A549 (cell line): ENCODE data around the gene PRKAG2. TPM values are rescaled to one million over a fixed set of nuclear protein-coding genes. Genes with fewer than 3 reads are reported as not detected.

ENCODE experiments used
- ATAC-seq, 2 experiments: fragments of 200-7000 bp in 1 of 2; fragments of >200 bp in 1 of 2; cut with Nextera tagmentation in 1 of 2; cut with Tn5 transposase in 1 of 2; 3 replicates each; pipeline versions ENCODE4 v1.8.0 to v1.9.1; 2018 to 2020; ENCODE audit warnings: mild to moderate bottlenecking in 1 of 2, moderate library complexity in 1 of 2
- CTCF ChIA-PET: fragments of 300-600 bp; sonication (Branson Sonifier 250); formaldehyde crosslinking; extraction: SDS; loops from one replicate; lab custom pipeline; 2021; ENCODE audit warnings: antibody characterized with exemption, inconsistent platforms; lab: Yijun Ruan, JAX
- POLR2A ChIA-PET: fragments of 350-600 bp; formaldehyde crosslinking; extraction: SDS; loops from one replicate; lab custom pipeline; 2021; ENCODE audit warnings: antibody characterized with exemption, inconsistent platforms; lab: Yijun Ruan, JAX
- DNase-seq, 2 experiments: peaks; one replicate each; pipeline versions ENCODE4 v3.0.0 to v3.0.0-alpha.2; 2011 to 2016; ENCODE audit warnings: low read depth in 1 of 2, low spot score in 1 of 2
- FAIRE-seq: peaks from 2 replicates; lab custom pipeline; 2011; peaks lifted over from hg19 to GRCh38; lab: Jason Lieb, UNC
- H3K27ac ChIP-seq, 2 experiments: fragments of >200 bp; sonication (Bioruptor Twin); formaldehyde crosslinking; 3 replicates each; pipeline ENCODE4 v1.5.1; 2016 to 2017
- H3K4me1 ChIP-seq: fragments of >200 bp; sonication (Bioruptor Twin); formaldehyde crosslinking; 3 replicates; pipeline ENCODE4 v1.6.1; 2016
- H3K4me2 ChIP-seq: fragments of >200 bp; sonication (Bioruptor Twin); formaldehyde crosslinking; 3 replicates; pipeline ENCODE4 v1.6.1; 2016
- H3K4me3 ChIP-seq: fragments of >200 bp; sonication (Bioruptor Twin); formaldehyde crosslinking; 3 replicates; pipeline ENCODE4 v1.5.1; 2016
- H3K9me3 ChIP-seq: fragments of >200 bp; sonication (Bioruptor Twin); formaldehyde crosslinking; 3 replicates; pipeline ENCODE4 v1.6.1; 2016
- CBX2 ChIP-seq: fragments of 200-600 bp; sonication (generic); IDR thresholded peaks from 2 replicates; pipeline ENCODE4 v1.6.1; 2016; ENCODE audit warnings: low read depth, mild to moderate bottlenecking, borderline replicate concordance
- CEBPB ChIP-seq, 2 experiments: fragments of >200 bp in 1 of 2; sonication (Bioruptor Twin) in 1 of 2; formaldehyde crosslinking in 1 of 2; IDR thresholded peaks; 2 replicates each; pipeline ENCODE4 v1.6.1; 2012 to 2016
- CHD2 ChIP-seq: fragments of 150-350 bp; IDR thresholded peaks from 2 replicates; pipeline ENCODE4 v1.6.1; 2014; ENCODE audit warnings: low read length; ENCODE audit not compliant: partially characterized antibody
- CHD4 ChIP-seq: fragments of 200-600 bp; sonication (generic); IDR thresholded peaks from 2 replicates; pipeline ENCODE4 v1.6.1; 2016; ENCODE audit warnings: antibody characterized with exemption, mild to moderate bottlenecking, borderline replicate concordance
- FOSL2 ChIP-seq, 2 experiments: fragments of 450-650 bp in 1 of 2; fragments of >200 bp in 1 of 2; sonication (Bioruptor Twin) in 1 of 2; formaldehyde crosslinking; IDR thresholded peaks; 2 replicates each; pipeline versions ENCODE4 v1.5.0 to v1.6.1; 2016 to 2020; ENCODE audit warnings: mild to moderate bottlenecking in 1 of 2, moderate library complexity in 1 of 2
- GATA3 ChIP-seq: IDR thresholded peaks from 2 replicates; pipeline ENCODE4 v1.6.1; 2012; ENCODE audit warnings: borderline replicate concordance
- HOXB5 ChIP-seq: fragments of 250-450 bp; sonication (Bioruptor Pico); IDR thresholded peaks from 2 replicates; pipeline ENCODE4 v1.5.0; 2020; ENCODE audit warnings: mild to moderate bottlenecking, moderate library complexity
- JUN ChIP-seq, 2 experiments: fragments of >200 bp; sonication (Bioruptor Twin); formaldehyde crosslinking; IDR thresholded peaks; 2 replicates in 1 of 2; 3 replicates in 1 of 2; pipeline ENCODE4 v1.6.1; 2016 to 2017
- KDM1A ChIP-seq: fragments of 200-600 bp; sonication (generic); IDR thresholded peaks from 2 replicates; pipeline ENCODE4 v1.6.1; 2016; ENCODE audit warnings: low read depth, mild to moderate bottlenecking
- MAFK ChIP-seq: fragments of 450-650 bp; IDR thresholded peaks from 2 replicates; pipeline ENCODE4 v1.6.1; 2014; ENCODE audit not compliant: partially characterized antibody
- NPAS2 ChIP-seq: fragments of 250-450 bp; sonication (Bioruptor Pico); IDR thresholded peaks from 2 replicates; pipeline ENCODE4 v1.8.0; 2022; ENCODE audit warnings: mild to moderate bottlenecking, moderate library complexity, borderline replicate concordance
- PHF8 ChIP-seq: fragments of 200-600 bp; sonication (generic); IDR thresholded peaks from 2 replicates; pipeline ENCODE4 v1.6.1; 2016; ENCODE audit warnings: low read depth, mild to moderate bottlenecking, antibody characterized with exemption, moderate library complexity, borderline replicate concordance
- POLR2A ChIP-seq: IDR thresholded peaks from 2 replicates; pipeline ENCODE4 v1.6.1; 2012; ENCODE audit warnings: mild to moderate bottlenecking, low read length
- RARB ChIP-seq: fragments of 250-450 bp; sonication (Bioruptor Pico); IDR thresholded peaks from 2 replicates; pipeline ENCODE4 v1.8.0; 2021; ENCODE audit warnings: mild to moderate bottlenecking, moderate library complexity
- RFX5 ChIP-seq: fragments of 450-650 bp; IDR thresholded peaks from 2 replicates; pipeline ENCODE4 v1.7.1; 2014; ENCODE audit warnings: antibody characterized with exemption, mild to moderate bottlenecking, moderate library complexity
- SMC3 ChIP-seq: fragments of >200 bp; sonication (Bioruptor Twin); formaldehyde crosslinking; IDR thresholded peaks from 3 replicates; pipeline ENCODE4 v1.6.1; 2018; ENCODE audit warnings: inconsistent platforms
- SREBF2 ChIP-seq: fragments of 450-650 bp; IDR thresholded peaks from 2 replicates; pipeline ENCODE4 v1.6.1; 2014; ENCODE audit warnings: mild to moderate bottlenecking, moderate library complexity
- TP53 ChIP-seq: fragments of 250-450 bp; sonication (Bioruptor Pico); IDR thresholded peaks from 2 replicates; pipeline ENCODE4 v1.5.0; 2021; ENCODE audit warnings: mild to moderate bottlenecking, moderate library complexity
- ZFP36 ChIP-seq: fragments of 450-650 bp; IDR thresholded peaks from 2 replicates; pipeline ENCODE4 v1.6.1; 2014; ENCODE audit warnings: borderline replicate concordance; ENCODE audit not compliant: partially characterized antibody
- ZNF302 ChIP-seq: fragments of 250-450 bp; sonication (Bioruptor Pico); IDR thresholded peaks from 2 replicates; pipeline ENCODE4 v1.9.0; 2021; ENCODE audit warnings: inconsistent platforms, mild to moderate bottlenecking, moderate library complexity
- WGBS: methylation state at CpG from one replicate; pipeline ENCODE4 v1.1.6; 2017; ENCODE audit errors: missing lambda C conversion rate; 5-methylcytosine and 5-hydroxymethylcytosine counted together
- polyA plus RNA-seq, 4 experiments: library from polyadenylated mRNA; depleted of rRNA in 3 of 4; stranded (reverse); fragments of >200 nt; fragmentation: RNase III in 1 of 4; extraction: RNeasy Plus Mini Kit Qiagen cat#74134 plus additional on column Dnase treatment in 1 of 4; gene quantifications; 2 replicates in 3 of 4; 3 replicates in 1 of 4; pipeline ENCODE4 v1.2.3, GENCODE V29; 2011 to 2017
- TF ChIP-seq, protein P1 (sequence below): fragments of >200 bp; sonication (Bioruptor Twin); formaldehyde crosslinking; IDR thresholded peaks from 3 replicates; pipeline ENCODE4 v1.5.1; 2016
- TF ChIP-seq, protein P2 (sequence below): IDR thresholded peaks from 2 replicates; pipeline ENCODE4 v1.6.1; 2012
- TF ChIP-seq, protein P3 (sequence below): fragments of 250-450 bp; sonication (Bioruptor Pico); IDR thresholded peaks from 2 replicates; pipeline ENCODE4 v1.5.0; 2020; ENCODE audit warnings: low read depth, mild to moderate bottlenecking, moderate library complexity
- TF ChIP-seq, protein P4 (sequence below): fragments of 200-600 bp; sonication (generic); IDR thresholded peaks from 2 replicates; pipeline ENCODE4 v1.6.1; 2016; ENCODE audit warnings: antibody characterized with exemption, mild to moderate bottlenecking, moderate library complexity
- TF ChIP-seq, protein P5 (sequence below): IDR thresholded peaks from 2 replicates; pipeline ENCODE4 v1.6.1; 2012
- TF ChIP-seq, protein P6 (sequence below): IDR thresholded peaks from 2 replicates; pipeline ENCODE4 v1.6.1; 2012; ENCODE audit warnings: low read depth, borderline replicate concordance

Gene PRKAG2
- polyA plus RNA-seq, 2 of the 4 experiments (the other 2 are of a cell fraction), result 26.5 to 31.7 TPM

DNA sequence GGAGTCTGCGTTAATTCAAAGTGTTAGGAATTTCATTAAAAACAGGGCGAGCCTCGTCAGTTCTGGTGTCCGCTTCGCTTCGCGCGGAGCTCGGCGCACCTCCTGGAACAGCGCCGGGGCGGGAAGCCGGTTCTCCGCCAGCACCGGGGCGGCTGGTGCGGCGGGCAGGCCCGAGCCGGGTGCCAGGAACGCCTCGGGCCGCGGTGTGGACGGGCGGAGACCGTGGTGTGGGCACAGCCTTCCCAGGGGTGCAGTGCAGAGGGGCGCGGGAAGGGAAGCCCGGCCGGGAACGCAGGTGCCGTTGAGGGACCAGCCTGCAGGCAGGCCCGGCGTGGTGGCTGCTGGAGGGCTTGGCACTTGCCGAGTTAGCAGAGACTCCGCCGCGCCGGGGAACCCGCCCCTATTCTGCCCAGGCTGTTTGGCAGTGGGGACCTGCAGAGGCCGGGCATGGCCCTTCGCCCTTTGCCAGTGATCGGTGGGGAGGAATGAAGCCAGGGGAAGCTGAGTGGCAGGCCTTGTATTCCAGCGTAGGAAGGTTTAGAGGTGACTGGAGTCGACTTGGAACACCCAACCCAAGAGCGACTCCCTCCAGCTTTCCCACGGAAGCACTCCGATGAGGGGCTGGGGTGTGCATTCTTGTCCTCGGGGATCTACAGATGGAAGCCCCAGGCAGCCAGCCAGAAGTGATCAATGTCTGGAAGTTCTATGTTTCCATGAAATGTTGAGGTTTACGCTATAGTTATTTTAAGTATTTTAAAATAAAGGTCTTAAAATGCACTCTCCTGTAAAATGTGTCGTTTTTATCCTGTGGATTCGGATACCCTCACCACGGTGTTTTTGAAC lies 356.3 kb downstream of the PRKAG2 start:
- peak; percentile 52; the same call in 1 of the 2 replicates for TF ChIP-seq TP53 (CRISPR knock-in tag)
- TF ChIP-seq PHF8, result no peak
- TF ChIP-seq, protein P1, sequence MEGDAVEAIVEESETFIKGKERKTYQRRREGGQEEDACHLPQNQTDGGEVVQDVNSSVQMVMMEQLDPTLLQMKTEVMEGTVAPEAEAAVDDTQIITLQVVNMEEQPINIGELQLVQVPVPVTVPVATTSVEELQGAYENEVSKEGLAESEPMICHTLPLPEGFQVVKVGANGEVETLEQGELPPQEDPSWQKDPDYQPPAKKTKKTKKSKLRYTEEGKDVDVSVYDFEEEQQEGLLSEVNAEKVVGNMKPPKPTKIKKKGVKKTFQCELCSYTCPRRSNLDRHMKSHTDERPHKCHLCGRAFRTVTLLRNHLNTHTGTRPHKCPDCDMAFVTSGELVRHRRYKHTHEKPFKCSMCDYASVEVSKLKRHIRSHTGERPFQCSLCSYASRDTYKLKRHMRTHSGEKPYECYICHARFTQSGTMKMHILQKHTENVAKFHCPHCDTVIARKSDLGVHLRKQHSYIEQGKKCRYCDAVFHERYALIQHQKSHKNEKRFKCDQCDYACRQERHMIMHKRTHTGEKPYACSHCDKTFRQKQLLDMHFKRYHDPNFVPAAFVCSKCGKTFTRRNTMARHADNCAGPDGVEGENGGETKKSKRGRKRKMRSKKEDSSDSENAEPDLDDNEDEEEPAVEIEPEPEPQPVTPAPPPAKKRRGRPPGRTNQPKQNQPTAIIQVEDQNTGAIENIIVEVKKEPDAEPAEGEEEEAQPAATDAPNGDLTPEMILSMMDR, result no peak
- TF ChIP-seq SREBF2, result no peak
- WGBS, result 80% methylated on average over 43 of the region's 55 CpGs
- no peak for DNase-seq
- H3K9me3 ChIP-seq, result no peaks in the 10 kb centered on the region
- peak overlapping the region; percentile 97 to 99 for H3K27ac ChIP-seq
- no peak for FAIRE-seq
- ATAC-seq, result no peak
- peak overlapping the region; percentile 65 for H3K4me3 ChIP-seq
- ChIA-PET CTCF (interaction anchor here (1.0 to 3.3 kb wide), 4 partner anchors 37 to 238 kb away, joined by 3 to 13 read pairs (median 4); no protein-coding TSS in a partner anchor), POLR2A (interaction anchor here (1.0 to 2.2 kb wide), 8 partner anchors 10 to 152 kb away, joined by 3 to 12 read pairs (median 6); no protein-coding TSS in a partner anchor)
- H3K4me2 ChIP-seq, result peak overlapping the region; percentile 85
- H3K4me1 ChIP-seq, result peaks cover 23% of the 10 kb centered on the region

DNA sequence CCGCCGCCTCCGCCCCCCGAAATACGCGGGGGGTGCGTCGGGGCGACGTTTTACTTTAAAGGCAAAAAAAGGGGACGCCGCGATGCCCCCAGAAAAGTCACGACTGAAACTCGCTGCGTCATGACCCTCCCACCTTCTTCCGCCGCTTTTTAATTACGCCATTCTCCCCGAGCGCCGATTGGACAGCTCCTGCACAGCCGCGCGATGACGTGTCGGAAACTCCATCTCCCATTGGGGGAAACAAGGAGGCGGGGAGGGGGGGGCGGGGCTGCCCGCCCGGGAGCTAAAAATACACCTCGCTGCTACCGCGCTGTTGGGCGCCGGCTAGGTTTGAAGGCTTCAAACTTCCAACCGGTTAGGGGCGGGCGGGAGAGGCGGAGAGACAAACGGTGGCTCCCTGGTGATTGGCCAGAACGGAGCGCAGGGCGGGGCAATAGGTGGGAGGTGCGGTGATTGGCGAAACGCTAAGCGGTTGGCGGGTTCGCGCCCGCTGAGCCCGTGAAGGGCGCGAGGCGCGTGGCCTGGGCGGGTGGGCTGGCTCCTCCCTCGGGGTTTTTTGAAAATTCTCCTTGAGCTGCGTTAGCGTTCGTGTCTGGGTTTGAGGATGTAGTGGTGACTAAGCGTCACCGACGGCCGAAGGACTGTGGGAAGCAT lies 357.0 kb downstream of the PRKAG2 start, which contains the start of gene RHEB:
TSS of gene RHEB (minus strand) at position 131 of the 654 bp plus-strand sequence. CDS start 384 bp downstream, outside the sequence.
- Histone ChIP-seq H3K4me3 (peak within 1 kb of the TSS; percentile 65), H3K9me3 (no peaks in the 10 kb centered on the region), H3K4me1 (peaks cover 23% of the 10 kb centered on the region), H3K27ac (peak within 1 kb of the TSS; percentile 97 to 99), H3K4me2 (peak within 1 kb of the TSS; percentile 99)
- FAIRE-seq (no peak), ATAC-seq (peak; percentile 84 to 94), DNase-seq (peak; percentile 92 to 99)
- WGBS, result 2% methylated on average over 50 of the region's 66 CpGs
- ChIA-PET POLR2A (interaction anchor here (0.6 to 2.2 kb wide), 11 partner anchors 9 to 151 kb away, joined by 3 to 12 read pairs (median 5); no protein-coding TSS in a partner anchor), CTCF (interaction anchor here (1.0 to 3.3 kb wide), 3 partner anchors 38 to 239 kb away, joined by 3 to 13 read pairs (median 4); no protein-coding TSS in a partner anchor)
- TF ChIP-seq CHD4 (0 out of 2 replicates have a peak, but pooled peaks have one; percentile 21), CBX2 (no peak), FOSL2 (IDR thresholded peaks at IDR 0.05) (no peak), FOSL2 (CRISPR knock-in tag; IDR thresholded peaks at IDR 0.05) (no peak; the same call in 1 of the 2 replicates), KDM1A (no peak), ZFP36 (no peak), CHD2 (no peak), JUN (IDR thresholded peaks at IDR 0.05) (peak in 1 of 2 experiments; percentile 71; a peak in 2 of 5 replicates), HOXB5 (CRISPR knock-in tag) (peak; percentile 19; the same call in 1 of the 2 replicates), CEBPB (IDR thresholded peaks at IDR 0.05) (peak in 1 of 2 experiments; percentile 50; a peak in 2 of 4 replicates), RFX5 (peak; percentile 71), RARB (CRISPR knock-in tag) (no peak), ZNF302 (CRISPR knock-in tag) (no peak), GATA3 (no peak), MAFK (peak; percentile 90), POLR2A (no peak), NPAS2 (CRISPR knock-in tag) (no peak), SMC3 (no peak)
- TF ChIP-seq, protein P2, sequence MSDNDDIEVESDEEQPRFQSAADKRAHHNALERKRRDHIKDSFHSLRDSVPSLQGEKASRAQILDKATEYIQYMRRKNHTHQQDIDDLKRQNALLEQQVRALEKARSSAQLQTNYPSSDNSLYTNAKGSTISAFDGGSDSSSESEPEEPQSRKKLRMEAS, result peak; percentile 98
- TF ChIP-seq, protein P3, sequence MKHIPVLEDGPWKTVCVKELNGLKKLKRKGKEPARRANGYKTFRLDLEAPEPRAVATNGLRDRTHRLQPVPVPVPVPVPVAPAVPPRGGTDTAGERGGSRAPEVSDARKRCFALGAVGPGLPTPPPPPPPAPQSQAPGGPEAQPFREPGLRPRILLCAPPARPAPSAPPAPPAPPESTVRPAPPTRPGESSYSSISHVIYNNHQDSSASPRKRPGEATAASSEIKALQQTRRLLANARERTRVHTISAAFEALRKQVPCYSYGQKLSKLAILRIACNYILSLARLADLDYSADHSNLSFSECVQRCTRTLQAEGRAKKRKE (CRISPR knock-in tag), result no peak
- TF ChIP-seq, protein P4, sequence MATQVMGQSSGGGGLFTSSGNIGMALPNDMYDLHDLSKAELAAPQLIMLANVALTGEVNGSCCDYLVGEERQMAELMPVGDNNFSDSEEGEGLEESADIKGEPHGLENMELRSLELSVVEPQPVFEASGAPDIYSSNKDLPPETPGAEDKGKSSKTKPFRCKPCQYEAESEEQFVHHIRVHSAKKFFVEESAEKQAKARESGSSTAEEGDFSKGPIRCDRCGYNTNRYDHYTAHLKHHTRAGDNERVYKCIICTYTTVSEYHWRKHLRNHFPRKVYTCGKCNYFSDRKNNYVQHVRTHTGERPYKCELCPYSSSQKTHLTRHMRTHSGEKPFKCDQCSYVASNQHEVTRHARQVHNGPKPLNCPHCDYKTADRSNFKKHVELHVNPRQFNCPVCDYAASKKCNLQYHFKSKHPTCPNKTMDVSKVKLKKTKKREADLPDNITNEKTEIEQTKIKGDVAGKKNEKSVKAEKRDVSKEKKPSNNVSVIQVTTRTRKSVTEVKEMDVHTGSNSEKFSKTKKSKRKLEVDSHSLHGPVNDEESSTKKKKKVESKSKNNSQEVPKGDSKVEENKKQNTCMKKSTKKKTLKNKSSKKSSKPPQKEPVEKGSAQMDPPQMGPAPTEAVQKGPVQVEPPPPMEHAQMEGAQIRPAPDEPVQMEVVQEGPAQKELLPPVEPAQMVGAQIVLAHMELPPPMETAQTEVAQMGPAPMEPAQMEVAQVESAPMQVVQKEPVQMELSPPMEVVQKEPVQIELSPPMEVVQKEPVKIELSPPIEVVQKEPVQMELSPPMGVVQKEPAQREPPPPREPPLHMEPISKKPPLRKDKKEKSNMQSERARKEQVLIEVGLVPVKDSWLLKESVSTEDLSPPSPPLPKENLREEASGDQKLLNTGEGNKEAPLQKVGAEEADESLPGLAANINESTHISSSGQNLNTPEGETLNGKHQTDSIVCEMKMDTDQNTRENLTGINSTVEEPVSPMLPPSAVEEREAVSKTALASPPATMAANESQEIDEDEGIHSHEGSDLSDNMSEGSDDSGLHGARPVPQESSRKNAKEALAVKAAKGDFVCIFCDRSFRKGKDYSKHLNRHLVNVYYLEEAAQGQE, result no peak
- TF ChIP-seq, protein P5, sequence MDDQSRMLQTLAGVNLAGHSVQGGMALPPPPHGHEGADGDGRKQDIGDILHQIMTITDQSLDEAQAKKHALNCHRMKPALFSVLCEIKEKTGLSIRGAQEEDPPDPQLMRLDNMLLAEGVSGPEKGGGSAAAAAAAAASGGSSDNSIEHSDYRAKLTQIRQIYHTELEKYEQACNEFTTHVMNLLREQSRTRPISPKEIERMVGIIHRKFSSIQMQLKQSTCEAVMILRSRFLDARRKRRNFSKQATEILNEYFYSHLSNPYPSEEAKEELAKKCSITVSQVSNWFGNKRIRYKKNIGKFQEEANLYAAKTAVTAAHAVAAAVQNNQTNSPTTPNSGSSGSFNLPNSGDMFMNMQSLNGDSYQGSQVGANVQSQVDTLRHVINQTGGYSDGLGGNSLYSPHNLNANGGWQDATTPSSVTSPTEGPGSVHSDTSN, result no peak
- TF ChIP-seq, protein P6, sequence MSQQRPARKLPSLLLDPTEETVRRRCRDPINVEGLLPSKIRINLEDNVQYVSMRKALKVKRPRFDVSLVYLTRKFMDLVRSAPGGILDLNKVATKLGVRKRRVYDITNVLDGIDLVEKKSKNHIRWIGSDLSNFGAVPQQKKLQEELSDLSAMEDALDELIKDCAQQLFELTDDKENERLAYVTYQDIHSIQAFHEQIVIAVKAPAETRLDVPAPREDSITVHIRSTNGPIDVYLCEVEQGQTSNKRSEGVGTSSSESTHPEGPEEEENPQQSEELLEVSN, result peak; percentile 99
